ENCODE data around the gene ACSBG1. TPM values are rescaled to one million over a fixed set of nuclear protein-coding genes. Genes with fewer than 3 reads are reported as not detected.

ACSBG1 gene
- total and polyA plus RNA-seq, 7 donors, result 0.23 to 3.9 (median 1.3) TPM

- H3K4me1 ChIP-seq, result peaks cover 0 to 49% (median 40%) of the 10 kb centered on the region in 4 donors
- WGBS, 2 donors, result 67 to 84% methylated on average over 20 of the region's 20 CpGs
- intact Hi-C loops (cut with DNase I), result no loop called here
Observed at GRCh38 chr15:78208887-78209645, 25.3 kb downstream of the ACSBG1 start.

GRCh38 chr15:78208341-78208844 lies 26.0 kb downstream of the ACSBG1 start:
- H3K27me3 ChIP-seq, result no peaks in the 10 kb centered on the region
- peaks cover 0 to 48% (median 38%) of the 10 kb centered on the region in 4 donors for H3K4me1 ChIP-seq
- DNase-seq, result no peak
- no peak overlapping the region for H3K4me3 ChIP-seq
- WGBS, 2 donors, result 90 to 91% methylated on average over 8 of the region's 8 CpGs
- no peak overlapping the region for H3K27ac ChIP-seq
- intact Hi-C loops (cut with DNase I), result no loop called here
- TF ChIP-seq POLR2AphosphoS5 (IDR thresholded peaks at IDR 0.05) (no peak), POLR2A (IDR thresholded peaks at IDR 0.05) (no peak), EP300 (IDR thresholded peaks at IDR 0.05) (no peak), CTCF (IDR thresholded peaks at IDR 0.05) (no peak)
- H3K9me3 ChIP-seq, result no peaks in the 10 kb centered on the region
- H3K36me3 ChIP-seq, result no peaks in the 10 kb centered on the region

More at GRCh38 chr15:78208887-78209645, 25.3 kb downstream of the ACSBG1 start:
- TF ChIP-seq POLR2A (IDR thresholded peaks at IDR 0.05) (no peak), POLR2AphosphoS5 (IDR thresholded peaks at IDR 0.05) (no peak), EP300 (IDR thresholded peaks at IDR 0.05) (no peak), CTCF (IDR thresholded peaks at IDR 0.05) (no peak)
- H3K27me3 ChIP-seq, result no peaks in the 10 kb centered on the region
- H3K4me3 ChIP-seq, result no peak overlapping the region
- no peak for DNase-seq
- no peaks in the 10 kb centered on the region for H3K36me3 ChIP-seq
- H3K9me3 ChIP-seq, result no peaks in the 10 kb centered on the region
- H3K27ac ChIP-seq, result peak overlapping the region; percentile 14 to 65 (median 56)

GRCh38 chr15:78207641-78208340 lies 26.6 kb downstream of the ACSBG1 start:
- intact Hi-C loops (cut with DNase I), result no loop called here
- Histone ChIP-seq H3K27ac (no peak overlapping the region), H3K36me3 (no peaks in the 10 kb centered on the region), H3K27me3 (no peaks in the 10 kb centered on the region), H3K9me3 (no peaks in the 10 kb centered on the region), H3K4me3 (no peak overlapping the region), H3K4me1 (peaks cover 0 to 42% (median 32%) of the 10 kb centered on the region in 4 donors)
- no peak for TF ChIP-seq CTCF (IDR thresholded peaks at IDR 0.05)
- TF ChIP-seq POLR2AphosphoS5 (IDR thresholded peaks at IDR 0.05), result no peak
- no peak for TF ChIP-seq EP300 (IDR thresholded peaks at IDR 0.05)
- no peak for TF ChIP-seq POLR2A (IDR thresholded peaks at IDR 0.05)
- WGBS, 2 donors, result 88 to 90% methylated on average over 8 of the region's 8 CpGs
- DNase-seq, result no peak

- H3K9me3 ChIP-seq, result no peaks in the 10 kb centered on the region
- no peaks in the 10 kb centered on the region for H3K27me3 ChIP-seq
- no peak for DNase-seq
- TF ChIP-seq EP300 (IDR thresholded peaks at IDR 0.05) (no peak), CTCF (IDR thresholded peaks at IDR 0.05) (no peak), POLR2A (IDR thresholded peaks at IDR 0.05) (no peak), POLR2AphosphoS5 (IDR thresholded peaks at IDR 0.05) (no peak)
- 89 to 93% methylated on average over 5 of the region's 5 CpGs for WGBS, 2 donors
- no peaks in the 10 kb centered on the region for H3K36me3 ChIP-seq
- H3K4me1 ChIP-seq, result peaks cover 0 to 35% (median 25%) of the 10 kb centered on the region in 4 donors
- no peak overlapping the region for H3K4me3 ChIP-seq
- no peak overlapping the region for H3K27ac ChIP-seq
- intact Hi-C loops (cut with DNase I), result no loop called here
Observed at GRCh38 chr15:78207110-78207458, 27.3 kb downstream of the ACSBG1 start.
